ENCODE data around the gene FBXO3.

- TF ChIP-seq, protein P1, sequence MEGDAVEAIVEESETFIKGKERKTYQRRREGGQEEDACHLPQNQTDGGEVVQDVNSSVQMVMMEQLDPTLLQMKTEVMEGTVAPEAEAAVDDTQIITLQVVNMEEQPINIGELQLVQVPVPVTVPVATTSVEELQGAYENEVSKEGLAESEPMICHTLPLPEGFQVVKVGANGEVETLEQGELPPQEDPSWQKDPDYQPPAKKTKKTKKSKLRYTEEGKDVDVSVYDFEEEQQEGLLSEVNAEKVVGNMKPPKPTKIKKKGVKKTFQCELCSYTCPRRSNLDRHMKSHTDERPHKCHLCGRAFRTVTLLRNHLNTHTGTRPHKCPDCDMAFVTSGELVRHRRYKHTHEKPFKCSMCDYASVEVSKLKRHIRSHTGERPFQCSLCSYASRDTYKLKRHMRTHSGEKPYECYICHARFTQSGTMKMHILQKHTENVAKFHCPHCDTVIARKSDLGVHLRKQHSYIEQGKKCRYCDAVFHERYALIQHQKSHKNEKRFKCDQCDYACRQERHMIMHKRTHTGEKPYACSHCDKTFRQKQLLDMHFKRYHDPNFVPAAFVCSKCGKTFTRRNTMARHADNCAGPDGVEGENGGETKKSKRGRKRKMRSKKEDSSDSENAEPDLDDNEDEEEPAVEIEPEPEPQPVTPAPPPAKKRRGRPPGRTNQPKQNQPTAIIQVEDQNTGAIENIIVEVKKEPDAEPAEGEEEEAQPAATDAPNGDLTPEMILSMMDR (IDR thresholded peaks at IDR 0.05 in 2 of 3, conservative IDR thresholded peaks at IDR 0.05 in 1 of 3; ENCODE audit: borderline replicate concordance in 1 of 3, insufficient read depth in 1 of 3, low read depth in 2 of 3, low read length in 2 of 3) = no peak
- TF ChIP-seq, protein P2, sequence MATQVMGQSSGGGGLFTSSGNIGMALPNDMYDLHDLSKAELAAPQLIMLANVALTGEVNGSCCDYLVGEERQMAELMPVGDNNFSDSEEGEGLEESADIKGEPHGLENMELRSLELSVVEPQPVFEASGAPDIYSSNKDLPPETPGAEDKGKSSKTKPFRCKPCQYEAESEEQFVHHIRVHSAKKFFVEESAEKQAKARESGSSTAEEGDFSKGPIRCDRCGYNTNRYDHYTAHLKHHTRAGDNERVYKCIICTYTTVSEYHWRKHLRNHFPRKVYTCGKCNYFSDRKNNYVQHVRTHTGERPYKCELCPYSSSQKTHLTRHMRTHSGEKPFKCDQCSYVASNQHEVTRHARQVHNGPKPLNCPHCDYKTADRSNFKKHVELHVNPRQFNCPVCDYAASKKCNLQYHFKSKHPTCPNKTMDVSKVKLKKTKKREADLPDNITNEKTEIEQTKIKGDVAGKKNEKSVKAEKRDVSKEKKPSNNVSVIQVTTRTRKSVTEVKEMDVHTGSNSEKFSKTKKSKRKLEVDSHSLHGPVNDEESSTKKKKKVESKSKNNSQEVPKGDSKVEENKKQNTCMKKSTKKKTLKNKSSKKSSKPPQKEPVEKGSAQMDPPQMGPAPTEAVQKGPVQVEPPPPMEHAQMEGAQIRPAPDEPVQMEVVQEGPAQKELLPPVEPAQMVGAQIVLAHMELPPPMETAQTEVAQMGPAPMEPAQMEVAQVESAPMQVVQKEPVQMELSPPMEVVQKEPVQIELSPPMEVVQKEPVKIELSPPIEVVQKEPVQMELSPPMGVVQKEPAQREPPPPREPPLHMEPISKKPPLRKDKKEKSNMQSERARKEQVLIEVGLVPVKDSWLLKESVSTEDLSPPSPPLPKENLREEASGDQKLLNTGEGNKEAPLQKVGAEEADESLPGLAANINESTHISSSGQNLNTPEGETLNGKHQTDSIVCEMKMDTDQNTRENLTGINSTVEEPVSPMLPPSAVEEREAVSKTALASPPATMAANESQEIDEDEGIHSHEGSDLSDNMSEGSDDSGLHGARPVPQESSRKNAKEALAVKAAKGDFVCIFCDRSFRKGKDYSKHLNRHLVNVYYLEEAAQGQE (IDR thresholded peaks at IDR 0.05; ENCODE audit: low read depth) = no peak
- no peak for TF ChIP-seq RAD21 (IDR thresholded peaks at IDR 0.05; ENCODE audit: low read depth)
- no peak for TF ChIP-seq EZH2 (IDR thresholded peaks at IDR 0.05)
- no peak for TF ChIP-seq ZBTB33 (IDR thresholded peaks at IDR 0.05; ENCODE audit: extremely low read depth, insufficient replicate concordance, low read length)
- no peak for TF ChIP-seq JUND (IDR thresholded peaks at IDR 0.05)
Measured at GRCh38 chr11:33718440-33718839, 55.9 kb downstream of the FBXO3 start.
